SK-N-SH treated with all-trans-retinoic acid at 6 μM for 48 hours (cell line): ENCODE data around the gene FAN1.

Experiments used
- ATAC-seq: fragments of 200-7000 bp; cut with Tn5 transposase; 3 replicates; pipeline ENCODE4 v1.9.1; 2020; ENCODE audit warnings: mild to moderate bottlenecking, moderate library complexity
- ARNTL ChIP-seq: fragments of 450-650 bp; formaldehyde crosslinking; IDR thresholded peaks from 2 replicates; pipeline ENCODE4 v1.5.0; 2020; ENCODE audit warnings: low read depth, mild to moderate bottlenecking, moderate library complexity, borderline replicate concordance
- BACH2 ChIP-seq: fragments of 250-450 bp; sonication (Bioruptor Pico); IDR thresholded peaks from 2 replicates; pipeline ENCODE4 v1.9.0; 2021; ENCODE audit warnings: mild to moderate bottlenecking, borderline replicate concordance
- ESRRG ChIP-seq: fragments of 250-450 bp; sonication (Bioruptor Pico); IDR thresholded peaks from 2 replicates; pipeline ENCODE4 v1.6.1; 2021; ENCODE audit warnings: mild to moderate bottlenecking
- GLIS3 ChIP-seq: fragments of 250-450 bp; sonication (Bioruptor Pico); IDR thresholded peaks from 2 replicates; pipeline ENCODE4 v1.5.0; 2020; ENCODE audit warnings: mild to moderate bottlenecking, moderate library complexity
- ISL1 ChIP-seq: fragments of 250-450 bp; sonication (Bioruptor Pico); IDR thresholded peaks from 2 replicates; pipeline ENCODE4 v2.1.2; 2022; ENCODE audit warnings: mild to moderate bottlenecking, moderate library complexity
- OSR1 ChIP-seq: fragments of 250-450 bp; sonication (Bioruptor Pico); IDR thresholded peaks from 2 replicates; pipeline ENCODE4 v1.8.0; 2022; ENCODE audit warnings: moderate library complexity, mild to moderate bottlenecking, inconsistent platforms
- PATZ1 ChIP-seq: fragments of 250-450 bp; sonication (Bioruptor Pico); IDR thresholded peaks from 2 replicates; pipeline ENCODE4 v1.8.0; 2020; ENCODE audit warnings: mild to moderate bottlenecking, moderate library complexity, borderline replicate concordance
- POU6F1 ChIP-seq: fragments of 250-450 bp; sonication (Bioruptor Pico); IDR thresholded peaks from 2 replicates; pipeline ENCODE4 v1.8.0; 2021; ENCODE audit warnings: low read depth, mild to moderate bottlenecking, moderate library complexity, borderline replicate concordance
- PPARA ChIP-seq: fragments of 250-450 bp; sonication (Bioruptor Pico); IDR thresholded peaks from 2 replicates; pipeline ENCODE4 v1.5.0; 2020; ENCODE audit warnings: mild to moderate bottlenecking, borderline replicate concordance
- RARB ChIP-seq: fragments of 250-450 bp; sonication (Bioruptor Pico); IDR thresholded peaks from 2 replicates; pipeline ENCODE4 v1.8.0; 2021; ENCODE audit warnings: mild to moderate bottlenecking, moderate library complexity
- TCF4 ChIP-seq: fragments of 250-450 bp; sonication (Bioruptor Pico); IDR thresholded peaks from 2 replicates; pipeline ENCODE4 v1.8.0; 2021; ENCODE audit warnings: mild to moderate bottlenecking, moderate library complexity, borderline replicate concordance
- TOX ChIP-seq: fragments of 250-450 bp; sonication (Bioruptor Pico); IDR thresholded peaks from 2 replicates; pipeline ENCODE4 v1.8.0; 2021; ENCODE audit warnings: mild to moderate bottlenecking, moderate library complexity, borderline replicate concordance
- TSHZ2 ChIP-seq: fragments of 250-450 bp; sonication (Bioruptor Pico); IDR thresholded peaks from 2 replicates; pipeline ENCODE4 v1.5.0; 2020; ENCODE audit warnings: mild to moderate bottlenecking, moderate library complexity
- ZC3H10 ChIP-seq: fragments of 250-450 bp; sonication (Bioruptor Pico); IDR thresholded peaks from 2 replicates; pipeline ENCODE4 v1.5.1; 2021; ENCODE audit warnings: mild to moderate bottlenecking, moderate library complexity
- ZFP3 ChIP-seq: fragments of 250-450 bp; sonication (Bioruptor Pico); IDR thresholded peaks from 2 replicates; pipeline ENCODE4 v1.5.0; 2020; ENCODE audit warnings: mild to moderate bottlenecking, moderate library complexity
- ZFP30 ChIP-seq: fragments of 450-650 bp; formaldehyde crosslinking; IDR thresholded peaks from 2 replicates; pipeline ENCODE4 v1.5.0; 2022; ENCODE audit warnings: mild to moderate bottlenecking, moderate library complexity
- ZNF565 ChIP-seq: fragments of 450-650 bp; formaldehyde crosslinking; conservative IDR thresholded peaks from 2 replicates; pipeline ENCODE4 v1.5.0; 2020; ENCODE audit warnings: low read depth, mild to moderate bottlenecking, moderate library complexity
- ZNF70 ChIP-seq: fragments of 450-650 bp; formaldehyde crosslinking; IDR thresholded peaks from 2 replicates; pipeline ENCODE4 v1.5.0; 2020; ENCODE audit warnings: mild to moderate bottlenecking, moderate library complexity
- ZNF8 ChIP-seq: fragments of 450-650 bp; formaldehyde crosslinking; IDR thresholded peaks from 2 replicates; pipeline ENCODE4 v1.5.0; 2020; ENCODE audit warnings: mild to moderate bottlenecking, moderate library complexity
- TF ChIP-seq, protein P1 (sequence below): fragments of 250-450 bp; sonication (Bioruptor Pico); IDR thresholded peaks from 2 replicates; pipeline ENCODE4 v1.5.1; 2021; ENCODE audit warnings: mild to moderate bottlenecking, moderate library complexity
- TF ChIP-seq, protein P2 (sequence below): fragments of 250-450 bp; sonication (Bioruptor Pico); IDR thresholded peaks from 2 replicates; pipeline ENCODE4 v1.5.1; 2020; ENCODE audit warnings: low read depth, mild to moderate bottlenecking, moderate library complexity

Gene FAN1

GRCh38 chr15:30974112-30974511, 70.4 kb downstream of the FAN1 start:
- ATAC-seq: no peak
- TF ChIP-seq, protein P1, sequence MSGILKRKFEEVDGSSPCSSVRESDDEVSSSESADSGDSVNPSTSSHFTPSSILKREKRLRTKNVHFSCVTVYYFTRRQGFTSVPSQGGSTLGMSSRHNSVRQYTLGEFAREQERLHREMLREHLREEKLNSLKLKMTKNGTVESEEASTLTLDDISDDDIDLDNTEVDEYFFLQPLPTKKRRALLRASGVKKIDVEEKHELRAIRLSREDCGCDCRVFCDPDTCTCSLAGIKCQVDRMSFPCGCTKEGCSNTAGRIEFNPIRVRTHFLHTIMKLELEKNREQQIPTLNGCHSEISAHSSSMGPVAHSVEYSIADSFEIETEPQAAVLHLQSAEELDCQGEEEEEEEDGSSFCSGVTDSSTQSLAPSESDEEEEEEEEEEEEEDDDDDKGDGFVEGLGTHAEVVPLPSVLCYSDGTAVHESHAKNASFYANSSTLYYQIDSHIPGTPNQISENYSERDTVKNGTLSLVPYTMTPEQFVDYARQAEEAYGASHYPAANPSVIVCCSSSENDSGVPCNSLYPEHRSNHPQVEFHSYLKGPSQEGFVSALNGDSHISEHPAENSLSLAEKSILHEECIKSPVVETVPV (CRISPR knock-in tag): no peak
- TF ChIP-seq ZNF70: no peak
- no peak for TF ChIP-seq TCF4 (CRISPR knock-in tag)
- TF ChIP-seq RARB (CRISPR knock-in tag): no peak
- no peak for TF ChIP-seq ESRRG
- TF ChIP-seq ZNF565 (CRISPR knock-in tag): no peak
- TF ChIP-seq ARNTL (CRISPR knock-in tag): no peak
- TF ChIP-seq, protein P2, sequence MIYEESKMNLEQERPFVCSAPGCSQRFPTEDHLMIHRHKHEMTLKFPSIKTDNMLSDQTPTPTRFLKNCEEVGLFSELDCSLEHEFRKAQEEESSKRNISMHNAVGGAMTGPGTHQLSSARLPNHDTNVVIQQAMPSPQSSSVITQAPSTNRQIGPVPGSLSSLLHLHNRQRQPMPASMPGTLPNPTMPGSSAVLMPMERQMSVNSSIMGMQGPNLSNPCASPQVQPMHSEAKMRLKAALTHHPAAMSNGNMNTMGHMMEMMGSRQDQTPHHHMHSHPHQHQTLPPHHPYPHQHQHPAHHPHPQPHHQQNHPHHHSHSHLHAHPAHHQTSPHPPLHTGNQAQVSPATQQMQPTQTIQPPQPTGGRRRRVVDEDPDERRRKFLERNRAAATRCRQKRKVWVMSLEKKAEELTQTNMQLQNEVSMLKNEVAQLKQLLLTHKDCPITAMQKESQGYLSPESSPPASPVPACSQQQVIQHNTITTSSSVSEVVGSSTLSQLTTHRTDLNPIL (CRISPR knock-in tag): no peak
- TF ChIP-seq ZNF8: no peak
- no peak for TF ChIP-seq TOX (CRISPR knock-in tag)
- no peak for TF ChIP-seq PPARA (CRISPR knock-in tag)

GRCh38 chr15:30978328-30978727, 74.6 kb downstream of the FAN1 start:
- no peak for TF ChIP-seq ZFP30 (CRISPR knock-in tag)
- TF ChIP-seq ZNF565 (CRISPR knock-in tag): no peak
- no peak for TF ChIP-seq ESRRG
- no peak for TF ChIP-seq ZNF70
- no peak for TF ChIP-seq PPARA (CRISPR knock-in tag)
- TF ChIP-seq, protein P2 (CRISPR knock-in tag): no peak
- no peak for TF ChIP-seq RARB (CRISPR knock-in tag)
- no peak for TF ChIP-seq ZNF8
- no peak for TF ChIP-seq TCF4 (CRISPR knock-in tag)
- no peak for TF ChIP-seq BACH2 (CRISPR knock-in tag)
- TF ChIP-seq POU6F1 (CRISPR knock-in tag): no peak
- TF ChIP-seq, protein P1 (CRISPR knock-in tag): no peak
- no peak for TF ChIP-seq OSR1
- no peak for TF ChIP-seq TSHZ2
- TF ChIP-seq GLIS3: no peak
- TF ChIP-seq ISL1 (CRISPR knock-in tag): no peak
- TF ChIP-seq ZFP3: no peak
- no peak for TF ChIP-seq TOX (CRISPR knock-in tag)
- no peak for TF ChIP-seq ZC3H10
- no peak for TF ChIP-seq ARNTL (CRISPR knock-in tag)
- no peak for ATAC-seq

- no peak for ATAC-seq
- TF ChIP-seq ZNF70 (no peak), ZNF8 (no peak), ZNF565 (CRISPR knock-in tag) (no peak), TSHZ2 (no peak), ZC3H10 (no peak), BACH2 (CRISPR knock-in tag) (no peak), PATZ1 (no peak)
Measured at GRCh38 chr15:30979457-30979856, 75.7 kb downstream of the FAN1 start.
